IMR-90 (cell line): ENCODE data around the gene SLC26A2. TPM values are rescaled to one million over a fixed set of nuclear protein-coding genes. Genes with fewer than 3 reads are reported as not detected.

ENCODE experiments used
- ATAC-seq: fragments of 200-7000 bp; cut with Tn5 transposase; 2 replicates; pipeline ENCODE4 v1.9.1; 2020; ENCODE audit warnings: low read depth, mild to moderate bottlenecking, moderate library complexity
- BruUV-seq: library from RNA; stranded (reverse); fragments of 400-500 nt; replicated peaks from 2 replicates; lab custom pipeline; 2021; lab: Mats Ljungman, UMichigan
- CTCF ChIA-PET: fragments of 300-600 bp; formaldehyde crosslinking; extraction: SDS; loops from one replicate; lab custom pipeline; 2021; ENCODE audit warnings: antibody characterized with exemption; lab: Yijun Ruan, JAX
- POLR2A ChIA-PET: fragments of 300-600 bp; sonication (Branson Sonifier 250); formaldehyde crosslinking; loops from one replicate; lab custom pipeline; 2022; ENCODE audit warnings: antibody characterized with exemption; ENCODE audit not compliant: unreplicated experiment; lab: Charles Lee
- DNase-seq: peaks from one replicate; pipeline ENCODE4 v3.0.0; 2013
- H2AFZ ChIP-seq: replicated peaks from 2 replicates; pipeline ENCODE3; 2013; ENCODE audit warnings: low read length, mild to moderate bottlenecking; ENCODE audit not compliant: poor library complexity
- H2AK5ac ChIP-seq: 2 replicates; pipeline ENCODE4 v1.6.1; 2013; ENCODE audit warnings: low read depth, low read length, inconsistent platforms
- H2AK9ac ChIP-seq: replicated peaks from 2 replicates; pipeline ENCODE3; 2013; ENCODE audit warnings: mild to moderate bottlenecking, low read depth, low read length, moderate library complexity; ENCODE audit not compliant: poor library complexity
- H2BK120ac ChIP-seq: 2 replicates; pipeline ENCODE4 v1.6.1; 2013; ENCODE audit warnings: low read depth, low read length, inconsistent platforms
- H2BK15ac ChIP-seq: 3 replicates; pipeline ENCODE4 v1.6.1; 2013; ENCODE audit warnings: low read depth, low read length, inconsistent platforms
- H2BK20ac ChIP-seq: 2 replicates; pipeline ENCODE4 v1.6.1; 2013; ENCODE audit warnings: low read depth, mild to moderate bottlenecking, inconsistent platforms, low read length, moderate library complexity
- H2BK5ac ChIP-seq: 2 replicates; pipeline ENCODE4 v1.6.1; 2013; ENCODE audit warnings: mild to moderate bottlenecking, low read depth, low read length, inconsistent platforms; ENCODE audit not compliant: poor library complexity, severe bottlenecking
- H3K14ac ChIP-seq: replicated peaks from 2 replicates; pipeline ENCODE4 v1.6.1; 2013; ENCODE audit warnings: low read depth, low read length, inconsistent platforms
- H3K18ac ChIP-seq: 2 replicates; pipeline ENCODE4 v1.6.1; 2013; ENCODE audit warnings: low read depth, low read length, control low read depth
- H3K23ac ChIP-seq: 2 replicates; pipeline ENCODE4 v1.6.1; 2013; ENCODE audit warnings: low read depth, low read length, inconsistent platforms
- H3K27ac ChIP-seq: 2 replicates; pipeline ENCODE4 v1.5.1; 2013; ENCODE audit warnings: mild to moderate bottlenecking, control low read depth, low read length; ENCODE audit not compliant: insufficient read depth
- H3K27me3 ChIP-seq: 2 replicates; pipeline ENCODE4 v1.6.1; 2013; ENCODE audit warnings: low read length; ENCODE audit not compliant: control insufficient read depth, insufficient read depth
- H3K36me3 ChIP-seq: 2 replicates; pipeline ENCODE4 v1.6.1; 2013; ENCODE audit warnings: low read length, mixed read lengths; ENCODE audit not compliant: control insufficient read depth, insufficient read depth
- H3K4ac ChIP-seq: 2 replicates; pipeline ENCODE4 v1.6.1; 2013; ENCODE audit warnings: low read depth, low read length, inconsistent platforms
- H3K4me1 ChIP-seq: 2 replicates; pipeline ENCODE4 v1.6.1; 2013; ENCODE audit warnings: low read length, mixed read lengths; ENCODE audit not compliant: control insufficient read depth, insufficient read depth
- H3K4me2 ChIP-seq: 2 replicates; pipeline ENCODE4 v1.6.1; 2013; ENCODE audit warnings: low read depth, mild to moderate bottlenecking, control low read depth, low read length, moderate library complexity
- H3K4me3 ChIP-seq: 2 replicates; pipeline ENCODE4 v1.5.1; 2013; ENCODE audit warnings: low read depth, mild to moderate bottlenecking, control low read depth, low read length, moderate library complexity; ENCODE audit not compliant: insufficient read depth
- H3K56ac ChIP-seq: 2 replicates; pipeline ENCODE4 v1.6.1; 2013; ENCODE audit warnings: low read length, inconsistent platforms; ENCODE audit not compliant: insufficient read depth; ENCODE audit errors: extremely low read depth
- H3K79me1 ChIP-seq, 2 experiments: 2 replicates each; pipeline ENCODE4 v1.6.1; 2013; ENCODE audit warnings: low read length in 2 of 2, inconsistent platforms in 1 of 2, low read depth in 1 of 2
- H3K9ac ChIP-seq: 2 replicates; pipeline ENCODE4 v1.6.1; 2013; ENCODE audit warnings: low read depth, low read length, control low read depth
- H3K9me1 ChIP-seq: 2 replicates; pipeline ENCODE4 v1.6.1; 2013; ENCODE audit warnings: low read length, inconsistent platforms; ENCODE audit not compliant: insufficient read depth
- H3K9me3 ChIP-seq: 2 replicates; pipeline ENCODE4 v1.6.1; 2013; ENCODE audit warnings: low read length; ENCODE audit not compliant: control insufficient read depth, insufficient read depth
- H4K20me1 ChIP-seq: 2 replicates; pipeline ENCODE4 v1.6.1; 2013; ENCODE audit warnings: low read length, inconsistent platforms; ENCODE audit not compliant: insufficient read depth
- H4K5ac ChIP-seq: 2 replicates; pipeline ENCODE4 v1.6.1; 2013; ENCODE audit warnings: mild to moderate bottlenecking, low read depth, low read length, control low read depth
- H4K8ac ChIP-seq, 2 experiments: 2 replicates each; pipeline ENCODE4 v1.6.1; 2013; ENCODE audit warnings: low read depth in 2 of 2, low read length in 2 of 2, control low read depth in 1 of 2, inconsistent platforms in 1 of 2
- H4K91ac ChIP-seq: 2 replicates; pipeline ENCODE4 v1.6.1; 2013; ENCODE audit warnings: low read depth, low read length, inconsistent platforms; ENCODE audit not compliant: insufficient read depth
- BHLHE40 ChIP-seq: fragments of 150-350 bp; IDR thresholded peaks from 2 replicates; pipeline ENCODE4 v1.6.1; 2016; ENCODE audit warnings: mild to moderate bottlenecking, low read depth, low read length
- CEBPB ChIP-seq: IDR thresholded peaks from 2 replicates; pipeline ENCODE4 v1.6.1; 2012; ENCODE audit warnings: low read depth, low read length, improper control_type of control experiment
- CTCF ChIP-seq: conservative IDR thresholded peaks from 2 replicates; pipeline ENCODE4 v1.5.1; 2012; ENCODE audit warnings: mild to moderate bottlenecking, low read depth, low read length, improper control_type of control experiment
- ELK1 ChIP-seq: fragments of 150-350 bp; IDR thresholded peaks from 2 replicates; pipeline ENCODE4 v1.6.1; 2016; ENCODE audit warnings: low read depth, mild to moderate bottlenecking, low read length, moderate library complexity, borderline replicate concordance
- FOS ChIP-seq: fragments of 150-350 bp; IDR thresholded peaks from 2 replicates; pipeline ENCODE4 v1.6.1; 2016; ENCODE audit warnings: low read depth, low read length
- MAFK ChIP-seq: IDR thresholded peaks from 2 replicates; pipeline ENCODE4 v1.6.1; 2012; ENCODE audit warnings: low read depth, low read length, improper control_type of control experiment
- MAZ ChIP-seq: IDR thresholded peaks from 2 replicates; pipeline ENCODE4 v1.6.1; 2012; ENCODE audit warnings: low read depth, mild to moderate bottlenecking, low read length, improper control_type of control experiment, moderate library complexity, borderline replicate concordance
- NFE2L2 ChIP-seq: fragments of 150-350 bp; IDR thresholded peaks from 2 replicates; pipeline ENCODE4 v1.6.1; 2016; ENCODE audit warnings: low read depth, mild to moderate bottlenecking, low read length
- POLR2A ChIP-seq: IDR thresholded peaks from 2 replicates; pipeline ENCODE4 v1.6.1; 2012; ENCODE audit warnings: mild to moderate bottlenecking, low read depth, low read length
- RAD21 ChIP-seq: IDR thresholded peaks from 2 replicates; pipeline ENCODE4 v1.6.1; 2012; ENCODE audit warnings: low read length, improper control_type of control experiment
- RCOR1 ChIP-seq: IDR thresholded peaks from 2 replicates; pipeline ENCODE4 v1.6.1; 2012; ENCODE audit warnings: mild to moderate bottlenecking, low read length, improper control_type of control experiment; ENCODE audit not compliant: insufficient replicate concordance
- RFX5 ChIP-seq: IDR thresholded peaks from 2 replicates; pipeline ENCODE4 v1.8.0; 2012; ENCODE audit warnings: low read depth, mild to moderate bottlenecking, low read length, moderate library complexity
- SMC3 ChIP-seq: fragments of 150-350 bp; IDR thresholded peaks from 2 replicates; pipeline ENCODE4 v1.6.1; 2016; ENCODE audit warnings: low read depth, mild to moderate bottlenecking, antibody characterized with exemption, low read length, moderate library complexity
- USF2 ChIP-seq: fragments of 150-350 bp; IDR thresholded peaks from 2 replicates; pipeline ENCODE4 v1.6.1; 2017; ENCODE audit warnings: mild to moderate bottlenecking, antibody characterized with exemption, low read length, low read depth
- WGBS, 2 experiments: methylation state at CpG; one replicate each; pipeline versions ENCODE4 v1.1.5 to v1.1.7; 2013; ENCODE audit warnings: missing lambda C conversion rate in 2 of 2; ENCODE audit not compliant: insufficient read length in 1 of 2; ENCODE audit errors: extremely low coverage in 2 of 2; 5-methylcytosine and 5-hydroxymethylcytosine counted together
- dilution Hi-C: fragments of 300-500 bp; cut with HindIII; formaldehyde crosslinking; loops from one replicate; pipeline ENCODE4 v1.14.3; 2018; ENCODE audit warnings: low sequenced_read_pairs; ENCODE audit not compliant: unreplicated experiment
- in situ Hi-C: fragments of 300-500 bp; cut with MboI; formaldehyde crosslinking; loops from 3 replicates; pipeline ENCODE4 v1.14.3; 2019; ENCODE audit warnings: low sequenced_read_pairs, inconsistent platforms, mixed read lengths
- intact Hi-C: fragments of 100-400 bp; cut with micrococcal nuclease; formaldehyde crosslinking; loops from 2 replicates; pipeline ENCODE4 v1.10.0; 2022
- polyA plus RNA-seq, 3 experiments: library from polyadenylated mRNA; depleted of rRNA; stranded (reverse); fragments of >200 nt; gene quantifications; 2 replicates each; pipeline ENCODE4 v1.2.3, GENCODE V29; 2012; ENCODE audit warnings: low replicate concordance in 1 of 3
- total RNA-seq: library from RNA; depleted of rRNA; stranded (reverse); fragments of >200 nt; gene quantifications from 2 replicates; pipeline ENCODE4 v1.2.3, GENCODE V29; 2012

The SLC26A2 gene
- total and polyA plus RNA-seq, 2 of the 4 experiments (the other 2 are of a cell fraction) = 2.2 to 9.9 TPM

GRCh38 chr5:150017226-150018005, 56.9 kb downstream of the SLC26A2 start:
- Histone ChIP-seq H2BK5ac (no peak overlapping the region), H2AK9ac (no peak overlapping the region), H3K36me3 (peaks cover 36% of the 10 kb centered on the region), H3K9me1 (peaks cover 5% of the 10 kb centered on the region), H3K79me1 (peaks cover 29 to 41% of the 10 kb centered on the region in 2 experiments), H3K14ac (peak overlapping the region; percentile 77), H3K4me3 (no peak overlapping the region), H3K4me1 (peaks cover 8% of the 10 kb centered on the region), H3K4ac (0 out of 2 replicates have a peak overlapping the region, but pooled peaks have one; percentile 5), H3K9ac (no peak overlapping the region), H3K23ac (peak overlapping the region; percentile 45; the same call in 1 of the 2 replicates), H3K56ac (no peak overlapping the region), H2BK120ac (no peak overlapping the region), H2BK20ac (no peak overlapping the region), H4K5ac (no peak overlapping the region), H3K9me3 (peaks cover 13% of the 10 kb centered on the region), H2BK15ac (no peak overlapping the region), H4K20me1 (peaks cover 3% of the 10 kb centered on the region; the same call in 1 of the 2 replicates), H4K8ac (0 out of 4 replicates have a peak overlapping the region, but pooled peaks of 1 of the 2 experiments have one; percentile 38), H3K4me2 (no peak overlapping the region), H4K91ac (no peak overlapping the region), H2AK5ac (peak overlapping the region; percentile 27; the same call in 1 of the 2 replicates), H2AFZ (no peak overlapping the region), H3K18ac (no peak overlapping the region), H3K27ac (no peak overlapping the region), H3K27me3 (no peaks in the 10 kb centered on the region)
- in situ Hi-C loops (no loop called here), intact Hi-C loops (no loop called here), dilution Hi-C loops (no loop called here)
- POLR2A ChIA-PET = no interaction called here
- DNase-seq (peak; percentile 66), ATAC-seq (peak; percentile 49)
- BruUV-seq = no TSS peak
- CTCF ChIA-PET = interaction anchor here (1.0 kb wide), 1 partner anchor 183 kb away, joined by 3 read pairs; no protein-coding TSS in a partner anchor
- WGBS, 2 experiments = no CpG with 5 or more reads among the region's 6 CpGs
- TF ChIP-seq RAD21 (no peak), USF2 (no peak), MAZ (no peak), RCOR1 (no peak), FOS (no peak), SMC3 (no peak), NFE2L2 (no peak), ELK1 (no peak), MAFK (no peak), POLR2A (no peak), RFX5 (no peak), BHLHE40 (no peak), CEBPB (no peak), CTCF (no peak)
